ENCODE results near the gene ZNF565. TPM values are rescaled to one million over a fixed set of nuclear protein-coding genes. Genes with fewer than 3 reads are reported as not detected.
A peak's percentile ranks its signal among the peaks of the same experiment; 100 is the strongest.
"Not testable (repeated sequence)": the region's sequence is repeated elsewhere in the genome, so short reads cannot be mapped to it uniquely, and the experiment has no call there.

ZNF565 gene
- total RNA-seq, 1 donor from 2014 or later: 6.5 TPM

GRCh38 chr19:36149673-36150406, 64.6 kb downstream of the ZNF565 start:
- no peak for DNase-seq

DNA sequence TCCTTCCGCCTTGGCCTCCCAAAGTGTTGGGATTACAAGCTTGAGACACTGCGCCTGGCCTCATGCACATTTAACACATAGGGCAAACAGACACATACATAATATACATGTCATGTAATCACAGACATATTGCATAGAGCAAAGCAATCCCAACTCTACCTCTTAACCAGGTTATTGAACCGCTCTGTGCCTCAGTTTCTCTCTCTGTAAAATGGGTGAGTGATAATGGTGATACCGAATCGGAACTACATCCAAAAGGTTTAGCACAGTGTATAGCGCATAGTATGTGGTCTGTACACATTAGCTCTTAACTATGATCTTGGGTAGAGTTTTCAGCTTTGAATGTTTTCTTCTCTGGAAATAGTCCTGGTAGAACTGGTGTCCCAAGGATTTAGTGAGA, 69.8 kb downstream of the ZNF565 start:
- no peak for DNase-seq

GRCh38 chr19:36142496-36142895, 72.0 kb downstream of the ZNF565 start:
- DNase-seq: no peak

GRCh38 chr19:36142046-36142445, 72.4 kb downstream of the ZNF565 start:
- no peak for DNase-seq

GRCh38 chr19:36141039-36141927, 73.2 kb downstream of the ZNF565 start:
- DNase-seq: peak; percentile 90

DNA sequence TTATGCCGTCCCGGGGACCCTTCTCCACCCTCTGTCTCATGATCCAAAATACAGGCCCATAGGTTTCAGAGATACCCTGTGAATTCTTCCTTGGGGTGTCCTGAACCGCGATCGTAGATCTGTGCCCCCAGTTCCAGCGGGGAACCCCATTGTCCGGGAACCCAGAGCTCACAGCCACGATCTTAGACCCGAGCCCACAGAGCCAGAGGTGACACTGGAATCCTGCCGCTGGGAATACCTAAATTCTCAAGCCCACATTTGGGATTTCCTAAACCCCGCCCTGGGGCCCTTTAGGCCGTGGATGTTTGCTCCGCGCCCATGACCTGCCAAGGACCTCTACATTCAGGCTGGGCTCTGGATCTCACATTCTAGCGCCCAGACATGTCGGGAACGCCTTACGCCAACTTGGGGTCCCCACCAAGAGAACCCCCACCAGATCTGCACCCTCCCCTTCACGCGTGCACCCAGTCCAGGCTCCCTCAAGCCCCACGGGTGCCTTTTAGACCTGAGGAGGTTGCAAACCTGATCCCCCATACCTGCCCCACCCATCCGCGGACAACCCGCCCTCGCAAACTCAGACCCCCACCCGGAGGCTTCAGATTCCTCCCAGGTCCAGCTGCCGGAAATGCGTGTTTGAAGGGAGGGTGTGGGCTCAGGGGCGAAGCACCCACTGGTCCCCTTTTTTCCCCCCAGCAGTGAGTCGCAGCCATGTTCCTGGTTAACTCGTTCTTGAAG, 74.0 kb downstream of the ZNF565 start:
- peak; percentile 73 for DNase-seq

DNA sequence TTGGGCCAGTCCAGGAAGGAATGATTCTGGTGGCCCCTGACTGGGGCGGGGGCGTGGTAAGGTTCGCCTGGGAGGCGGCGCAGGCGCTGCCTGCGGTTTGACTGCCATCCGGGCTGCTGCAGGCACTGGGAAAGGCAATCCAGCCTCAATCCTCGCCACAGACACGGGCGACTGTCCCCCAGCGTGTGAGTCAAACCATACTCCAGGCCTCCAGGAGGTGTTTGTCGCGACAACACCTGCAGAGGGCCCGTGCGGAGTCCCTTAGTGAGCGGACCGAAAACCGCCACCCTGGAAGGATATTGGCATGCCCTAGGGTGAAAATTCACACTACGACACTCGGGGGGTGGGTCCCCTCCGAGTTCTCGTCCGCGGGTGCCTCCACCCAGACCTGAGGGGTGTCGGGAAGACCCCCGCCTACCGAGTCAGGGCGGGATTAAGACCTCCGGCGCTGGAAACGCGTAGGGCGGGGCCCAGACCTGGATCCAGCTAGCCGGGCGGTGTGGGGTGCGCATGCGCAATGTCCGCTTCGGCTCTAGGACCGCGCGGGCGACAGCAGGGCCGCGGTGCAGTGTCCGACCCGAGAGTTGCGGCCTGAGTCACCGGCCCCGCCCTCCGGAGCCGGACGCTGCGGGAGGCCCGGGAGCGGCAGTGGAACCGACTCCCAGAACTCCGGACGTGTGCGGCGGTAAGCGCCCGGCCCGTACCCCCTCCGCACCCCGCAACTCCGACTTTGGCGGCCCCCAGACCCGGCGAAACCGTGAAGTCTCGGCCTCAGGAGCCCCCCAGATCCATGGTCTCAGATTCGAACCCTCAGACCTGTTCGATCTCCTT, 74.8 kb downstream of the ZNF565 start, which contains the start of gene CAPNS1:
Gene CAPNS1, plus strand, starts transcription at position 594 of the 831 bp plus-strand sequence. CDS start 946 bp downstream, outside the sequence.
- peak; percentile 98 for DNase-seq

DNA sequence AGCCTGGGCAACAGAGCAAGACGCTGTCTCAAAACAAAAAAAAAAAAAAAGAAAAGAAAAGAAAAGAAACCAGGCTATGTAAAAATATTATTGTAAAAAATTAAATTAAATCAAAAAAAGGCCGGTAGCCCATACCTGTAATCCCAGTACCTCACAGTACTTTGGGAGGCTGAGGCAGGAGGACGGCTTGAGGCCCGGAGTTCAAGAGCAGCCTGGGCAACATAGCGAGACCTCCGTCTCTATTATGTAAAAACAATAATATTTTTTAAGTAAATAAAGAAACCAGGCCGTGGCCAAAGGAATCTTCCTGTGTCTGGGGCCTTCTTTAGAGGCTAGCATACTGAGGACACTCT, 75.4 kb downstream of the ZNF565 start:
- no peak for DNase-seq

DNA sequence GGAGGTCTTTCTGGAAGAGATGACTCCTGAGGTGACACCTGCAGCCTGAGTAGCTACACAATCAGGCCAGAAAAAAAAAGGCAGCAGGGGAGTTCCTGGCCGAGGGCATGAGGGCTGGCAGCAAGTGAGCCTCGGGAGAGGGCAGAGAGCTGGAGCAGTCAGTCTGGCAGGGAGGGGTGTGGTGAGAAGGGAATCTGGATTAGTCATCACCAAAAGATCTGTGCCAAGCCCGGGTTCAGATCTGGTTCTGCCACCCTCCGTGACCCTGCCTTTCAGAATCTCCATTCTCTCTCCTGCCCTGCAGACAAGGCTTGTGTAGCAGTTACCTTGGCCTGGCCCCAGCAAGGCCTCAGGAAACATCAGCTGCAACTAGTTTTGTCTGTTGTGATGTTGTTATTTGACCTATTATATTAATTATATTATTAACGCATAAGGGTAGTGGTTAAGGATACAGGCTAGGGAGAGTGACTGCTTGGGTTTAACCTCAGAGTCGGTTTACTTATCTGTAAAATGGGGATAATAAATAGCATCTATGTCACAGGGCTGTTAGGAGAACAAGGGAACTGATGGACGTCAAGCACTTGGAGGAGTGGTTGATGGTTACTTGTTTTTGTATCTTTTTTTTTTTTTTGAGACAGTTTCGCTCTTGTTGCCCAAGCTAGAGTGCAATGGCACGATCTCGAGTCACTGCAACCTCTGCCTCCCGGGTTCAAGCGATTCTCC, 77.3 kb downstream of the ZNF565 start:
- peak; percentile 59 for DNase-seq

DNA sequence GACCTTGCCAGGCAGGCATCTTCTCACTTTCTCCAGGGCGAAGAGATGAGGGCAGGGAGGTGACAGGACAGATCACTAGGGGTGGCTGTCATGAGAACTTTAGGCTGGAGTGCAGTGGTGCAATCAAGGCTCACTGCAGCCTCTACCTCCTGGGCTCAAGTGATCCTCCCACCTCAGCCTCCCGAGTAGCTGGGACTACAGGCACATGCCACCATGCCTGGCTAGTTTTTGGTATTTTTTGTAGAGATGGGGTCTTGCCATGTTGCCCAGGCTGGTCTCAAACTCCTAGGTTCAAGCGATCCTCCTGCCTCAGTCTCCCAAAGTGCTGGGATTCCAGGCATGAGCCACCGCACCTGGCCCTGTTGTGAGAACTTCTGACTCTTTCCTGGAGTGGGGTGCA, 79.6 kb downstream of the ZNF565 start:
- DNase-seq: not testable (repeated sequence)

Other genes starting within 250 kb of the ZNF565 start
- 10.1 and 19.6 TPM in 2 replicates for gene SDHAF1, start 219.5 kb downstream of the ZNF565 start, total RNA-seq
- 0.17 TPM in 1 of 2 replicates, not detected in the other for gene SYNE4, start 205.9 kb downstream of the ZNF565 start, total RNA-seq
- gene ALKBH6, start 200.5 kb downstream of the ZNF565 start, total RNA-seq: 12.3 and 15.3 TPM in 2 replicates
- gene CLIP3, start 181.8 kb downstream of the ZNF565 start, total RNA-seq: 6.7 and 7.8 TPM in 2 replicates
- 1.6 and 2.6 TPM in 2 replicates for gene THAP8, start 160.4 kb downstream of the ZNF565 start, total RNA-seq
- gene WDR62, start 159.8 kb downstream of the ZNF565 start, total RNA-seq: 2.2 and 8.0 TPM in 2 replicates
- gene OVOL3, start 103.5 kb downstream of the ZNF565 start, total RNA-seq: not detected in 2 replicates
- 42.9 and 71.1 TPM in 2 replicates for gene POLR2I, start 99.8 kb downstream of the ZNF565 start, total RNA-seq
- gene TBCB, start 99.2 kb downstream of the ZNF565 start, total RNA-seq: 201 and 226 TPM in 2 replicates
- gene CAPNS1, start 74.6 kb downstream of the ZNF565 start, total RNA-seq: 314 and 443 TPM in 2 replicates
- gene COX7A1, start 62.2 kb downstream of the ZNF565 start, total RNA-seq: 7.1 and 24.0 TPM in 2 replicates
- 123 and 131 TPM in 2 replicates for gene ZNF146, start 441 bp upstream of the ZNF565 start, total RNA-seq
- gene ZFP14, start 164.5 kb upstream of the ZNF565 start, total RNA-seq: 3.3 and 5.6 TPM in 2 replicates
- 5.2 and 5.6 TPM in 2 replicates for gene ZFP82, start 204.0 kb upstream of the ZNF565 start, total RNA-seq

All from dermis blood vessel endothelial cell (primary cell).